IMR-90 (cell line): ENCODE measurements around the gene PLD1.

Source experiments
- BHLHE40 ChIP-seq: fragments of 150-350 bp; IDR thresholded peaks from 2 replicates; pipeline ENCODE4 v1.6.1; 2016; ENCODE audit warnings: mild to moderate bottlenecking, low read depth, low read length
- CEBPB ChIP-seq: IDR thresholded peaks from 2 replicates; pipeline ENCODE4 v1.6.1; 2012; ENCODE audit warnings: low read depth, low read length, improper control_type of control experiment
- CTCF ChIP-seq: conservative IDR thresholded peaks from 2 replicates; pipeline ENCODE4 v1.5.1; 2012; ENCODE audit warnings: mild to moderate bottlenecking, low read depth, low read length, improper control_type of control experiment
- ELK1 ChIP-seq: fragments of 150-350 bp; IDR thresholded peaks from 2 replicates; pipeline ENCODE4 v1.6.1; 2016; ENCODE audit warnings: low read depth, mild to moderate bottlenecking, low read length, moderate library complexity, borderline replicate concordance
- MAFK ChIP-seq: IDR thresholded peaks from 2 replicates; pipeline ENCODE4 v1.6.1; 2012; ENCODE audit warnings: low read depth, low read length, improper control_type of control experiment
- MAZ ChIP-seq: IDR thresholded peaks from 2 replicates; pipeline ENCODE4 v1.6.1; 2012; ENCODE audit warnings: low read depth, mild to moderate bottlenecking, low read length, improper control_type of control experiment, moderate library complexity, borderline replicate concordance
- MXI1 ChIP-seq: IDR thresholded peaks from 2 replicates; pipeline ENCODE4 v1.6.1; 2012; ENCODE audit warnings: low read depth, mild to moderate bottlenecking, low read length, moderate library complexity, borderline replicate concordance
- NFE2L2 ChIP-seq: fragments of 150-350 bp; IDR thresholded peaks from 2 replicates; pipeline ENCODE4 v1.6.1; 2016; ENCODE audit warnings: low read depth, mild to moderate bottlenecking, low read length
- POLR2A ChIP-seq: IDR thresholded peaks from 2 replicates; pipeline ENCODE4 v1.6.1; 2012; ENCODE audit warnings: mild to moderate bottlenecking, low read depth, low read length
- RAD21 ChIP-seq: IDR thresholded peaks from 2 replicates; pipeline ENCODE4 v1.6.1; 2012; ENCODE audit warnings: low read length, improper control_type of control experiment
- RCOR1 ChIP-seq: IDR thresholded peaks from 2 replicates; pipeline ENCODE4 v1.6.1; 2012; ENCODE audit warnings: mild to moderate bottlenecking, low read length, improper control_type of control experiment; ENCODE audit not compliant: insufficient replicate concordance
- RFX5 ChIP-seq: IDR thresholded peaks from 2 replicates; pipeline ENCODE4 v1.8.0; 2012; ENCODE audit warnings: low read depth, mild to moderate bottlenecking, low read length, moderate library complexity
- SMC3 ChIP-seq: fragments of 150-350 bp; IDR thresholded peaks from 2 replicates; pipeline ENCODE4 v1.6.1; 2016; ENCODE audit warnings: low read depth, mild to moderate bottlenecking, antibody characterized with exemption, low read length, moderate library complexity
- USF2 ChIP-seq: fragments of 150-350 bp; IDR thresholded peaks from 2 replicates; pipeline ENCODE4 v1.6.1; 2017; ENCODE audit warnings: mild to moderate bottlenecking, antibody characterized with exemption, low read length, low read depth

- TF ChIP-seq NFE2L2 (no peak), CTCF (no peak), POLR2A (no peak), USF2 (no peak), RAD21 (no peak), BHLHE40 (no peak), MAZ (no peak), MXI1 (no peak), SMC3 (no peak), CEBPB (no peak), RCOR1 (no peak), ELK1 (no peak), RFX5 (no peak), MAFK (no peak)
Observed at GRCh38 chr3:171666516-171666915, 143.8 kb downstream of the PLD1 start.
